NCI-H446 (cell line): ENCODE results near the gene TPM2.

Experiments used
- DNase-seq, 2 experiments: peaks; one replicate each; lab custom pipeline; 2025; lab: John Stamatoyannopoulos, UW

The TPM2 gene

DNA sequence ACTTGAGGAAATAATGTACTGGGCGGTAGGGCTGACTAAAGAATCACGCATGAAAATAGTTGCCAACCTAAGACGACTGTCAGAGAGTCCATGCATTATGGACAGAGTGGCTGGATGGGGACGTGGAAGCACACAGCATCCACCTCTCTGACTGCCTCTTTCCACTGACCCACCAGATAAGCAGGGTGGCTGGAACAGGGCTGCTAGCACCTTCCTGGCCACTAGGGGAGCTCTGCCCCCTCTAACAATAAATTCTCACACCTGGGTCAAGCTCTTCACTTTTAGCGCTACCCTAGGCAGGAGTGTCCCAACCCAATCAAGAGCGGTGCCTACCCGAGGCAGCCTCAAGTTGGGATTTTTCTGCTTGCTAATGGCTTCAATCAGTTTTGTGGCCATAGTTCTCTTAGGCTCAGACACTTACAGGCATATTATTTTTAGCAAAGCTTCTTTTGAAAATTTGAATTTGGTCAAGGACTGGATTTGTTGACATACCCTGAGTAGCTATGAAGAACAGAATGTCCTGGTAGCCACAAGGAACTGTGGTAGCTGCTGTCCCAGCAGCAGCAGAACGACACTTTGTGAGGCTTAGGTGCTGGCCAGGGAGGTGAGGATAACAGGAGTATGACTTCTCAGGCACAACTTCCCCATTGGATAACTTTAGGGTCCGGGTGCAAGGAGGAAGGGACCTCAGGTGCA is 6.9 kb upstream of the TPM2 start:
- DNase-seq, result peak in 1 of 2 experiments; percentile 31

DNA sequence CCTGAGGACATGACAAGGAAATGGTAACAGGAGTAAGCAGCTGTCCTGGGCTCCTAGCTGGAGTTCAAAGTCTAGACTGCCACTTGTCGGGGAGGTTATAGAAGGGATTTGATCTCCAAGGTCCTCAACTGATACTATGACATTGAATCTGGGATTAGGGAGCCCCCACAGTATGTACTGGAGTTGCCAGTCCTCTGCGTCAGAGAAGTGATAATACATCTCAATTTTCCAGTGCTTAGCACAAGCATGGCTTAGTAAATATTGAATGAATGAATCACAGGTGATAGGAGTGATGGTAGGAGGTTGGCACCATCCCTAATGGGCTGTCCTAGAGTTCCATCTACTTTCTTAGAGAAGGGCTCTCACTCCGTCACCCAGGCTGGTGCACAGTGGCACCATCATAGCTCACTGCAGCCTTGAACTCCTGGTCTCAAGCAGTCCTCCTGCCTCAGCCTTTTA is 6.2 kb upstream of the TPM2 start:
- no peak for DNase-seq

DNA sequence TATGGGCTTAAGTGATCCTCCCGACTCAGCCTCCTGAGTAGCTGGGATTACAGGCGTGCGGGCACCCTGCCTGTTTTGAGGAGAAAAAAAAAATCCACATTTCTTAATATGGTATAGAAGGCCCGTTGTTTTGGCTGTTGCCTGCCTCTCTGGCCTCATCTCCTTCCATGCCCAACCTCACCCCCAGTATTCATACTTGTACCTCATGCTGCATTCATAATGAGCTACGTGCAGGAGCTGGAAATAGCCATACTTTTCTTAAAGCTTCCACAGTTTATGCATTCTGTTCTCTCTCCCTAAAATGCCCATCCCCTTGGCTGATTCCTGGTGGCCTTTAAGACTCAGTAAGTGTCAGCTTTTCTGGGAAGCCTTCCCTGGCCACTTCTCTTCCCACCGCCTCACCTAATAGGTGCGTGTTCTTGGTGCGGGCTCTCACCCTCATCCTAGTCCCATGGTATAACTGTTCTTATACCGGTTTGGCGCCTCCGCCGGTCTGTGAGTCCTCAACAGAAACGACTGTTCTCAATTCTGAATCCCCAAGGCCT is 2.1 kb upstream of the TPM2 start:
- DNase-seq, result no peak

DNA sequence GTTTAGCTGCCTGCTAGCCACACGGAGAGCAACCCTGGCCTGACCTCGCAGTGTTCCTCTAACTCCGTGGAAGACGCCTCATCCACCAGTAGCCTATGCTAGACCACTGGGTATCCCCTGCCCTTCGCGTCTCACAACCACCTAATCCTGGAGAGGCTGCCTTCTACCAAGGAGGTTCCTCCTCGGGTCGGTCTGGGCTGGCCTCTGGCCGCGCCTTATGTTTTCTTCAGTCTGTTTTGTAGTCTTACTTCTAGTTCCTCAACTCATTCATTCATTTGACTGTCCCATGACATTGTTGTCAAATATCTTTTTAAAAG is 1.6 kb upstream of the TPM2 start:
- DNase-seq, result no peak

DNA sequence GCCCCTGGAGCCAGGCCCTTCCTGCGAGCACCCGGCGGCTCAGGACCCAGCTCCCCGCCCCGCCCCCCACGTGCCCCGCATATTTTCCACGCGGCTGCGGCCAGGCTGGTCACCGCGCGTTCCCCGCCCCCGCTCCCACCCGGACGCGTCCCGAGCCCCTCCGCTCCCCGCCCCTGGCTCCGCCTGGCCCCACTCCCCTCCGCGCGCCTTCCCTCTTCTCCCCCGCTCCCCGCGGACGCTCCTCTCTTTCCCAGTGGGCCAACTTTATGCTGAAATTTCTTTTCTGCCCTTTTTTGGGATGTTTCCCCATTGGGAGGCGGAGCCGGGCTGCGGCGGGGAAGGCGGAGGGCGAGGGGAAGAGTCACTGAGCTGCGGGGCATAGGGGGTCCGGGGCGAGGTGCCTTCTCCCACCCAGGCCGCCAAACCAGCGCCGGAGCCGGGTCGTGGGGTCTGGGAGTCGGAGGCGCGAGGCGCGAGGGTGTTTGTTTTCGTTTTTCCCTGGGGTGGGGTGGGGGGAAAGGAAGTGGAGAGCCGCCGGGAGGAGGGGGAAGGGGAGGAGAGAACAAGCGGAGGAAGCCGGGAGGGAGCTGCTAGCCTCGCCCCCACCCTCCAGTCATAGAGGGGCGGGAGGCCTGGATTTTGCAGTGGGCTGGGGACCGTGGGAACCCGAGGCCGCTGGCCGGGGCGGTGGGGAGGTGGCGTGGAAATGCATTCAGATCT is 1.0 kb upstream of the TPM2 start:
- peak in 1 of 2 experiments; percentile 40 for DNase-seq

DNA sequence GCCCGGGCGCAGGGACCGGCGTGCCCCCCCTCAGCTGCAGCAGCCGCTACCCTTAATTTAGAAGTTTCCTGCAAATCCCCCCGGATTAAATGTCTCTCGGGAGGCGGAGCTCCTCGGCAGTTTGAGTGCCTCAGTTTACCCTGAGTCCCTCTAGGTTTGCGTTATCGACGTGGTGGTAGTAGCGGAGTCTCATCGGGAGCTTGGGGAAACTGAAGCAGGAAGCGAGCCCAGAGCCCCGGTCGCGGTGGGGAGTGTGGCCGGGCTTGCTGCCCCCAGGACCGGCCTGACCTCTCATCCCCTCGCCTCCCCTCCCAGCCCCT is 529 bp upstream of the TPM2 start:
- no peak for DNase-seq

DNA sequence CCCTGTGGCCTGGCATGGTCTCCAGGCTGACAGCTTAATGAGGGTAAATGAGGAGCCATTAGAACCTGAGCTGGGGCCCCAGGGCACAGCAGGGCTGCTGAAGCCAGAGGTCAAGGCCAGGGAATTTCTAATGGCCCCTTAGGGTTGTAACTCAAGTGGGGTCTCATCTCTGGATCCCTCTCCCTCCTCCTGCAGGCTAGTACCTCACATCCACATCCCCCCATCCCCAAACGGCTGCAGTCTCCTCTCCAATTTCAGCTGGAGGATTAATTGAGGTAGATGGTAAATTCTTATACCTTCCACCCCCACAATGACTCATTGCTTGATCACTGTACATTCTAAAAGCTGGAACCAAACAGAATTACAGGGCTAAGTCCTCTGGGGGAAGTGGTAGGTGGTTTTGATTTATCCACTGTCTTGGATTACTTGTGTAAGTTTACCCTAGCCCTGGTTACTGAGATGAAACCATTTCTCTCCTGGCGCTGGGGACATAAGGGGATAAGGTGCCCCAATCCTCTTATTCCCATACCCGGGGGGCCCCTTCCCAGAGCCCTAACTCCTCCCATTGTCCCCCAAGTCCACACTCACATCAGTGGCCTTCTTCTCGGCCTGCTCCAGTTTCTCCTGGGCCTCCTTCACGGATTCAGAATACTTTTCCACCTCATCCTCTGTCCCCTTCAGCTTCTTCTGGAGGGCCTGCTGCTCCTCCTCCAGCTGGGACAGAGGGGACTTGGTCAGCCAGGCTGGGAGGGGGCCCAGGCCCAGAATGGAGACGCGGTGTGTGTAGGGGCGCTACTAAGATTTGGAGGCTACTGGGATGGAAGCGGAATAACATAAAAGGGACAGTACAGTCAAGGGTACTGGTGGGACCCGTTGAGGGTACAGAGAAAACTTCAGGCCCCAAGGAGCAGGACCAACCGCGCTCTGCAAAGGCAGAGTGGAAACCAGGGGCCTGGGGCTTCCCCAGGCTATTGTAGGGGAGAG is 875 bp downstream of the TPM2 start:
- DNase-seq, result no peak

DNA sequence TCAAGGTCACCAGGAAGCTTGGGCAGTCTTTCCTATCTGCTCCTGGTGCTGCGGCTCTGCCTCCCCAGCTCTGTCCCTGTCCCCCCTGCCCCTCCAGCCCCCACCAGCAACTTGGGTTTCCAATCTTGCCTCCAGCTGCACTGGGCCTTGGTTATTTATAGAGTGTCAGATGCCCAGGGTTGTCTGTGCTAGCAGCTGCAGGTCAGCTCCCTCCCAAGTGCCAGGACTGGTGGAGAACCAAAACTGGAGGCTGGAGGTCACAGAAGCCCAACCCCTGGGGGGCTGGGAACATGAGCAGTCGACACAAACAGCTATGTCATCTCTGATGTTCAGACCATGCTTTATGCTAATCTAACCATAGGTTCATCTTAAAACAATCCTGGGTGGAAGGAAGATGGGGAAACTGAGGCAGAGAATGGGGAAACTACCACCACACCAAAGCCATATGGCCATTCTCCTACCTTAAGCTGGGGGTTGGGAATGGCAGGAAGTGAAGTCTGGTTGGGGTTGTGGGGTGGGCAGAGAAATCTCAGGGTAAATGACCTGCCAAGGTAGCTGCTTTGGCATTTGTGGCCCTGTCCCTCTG is 1.7 kb downstream of the TPM2 start:
- no peak for DNase-seq

DNA sequence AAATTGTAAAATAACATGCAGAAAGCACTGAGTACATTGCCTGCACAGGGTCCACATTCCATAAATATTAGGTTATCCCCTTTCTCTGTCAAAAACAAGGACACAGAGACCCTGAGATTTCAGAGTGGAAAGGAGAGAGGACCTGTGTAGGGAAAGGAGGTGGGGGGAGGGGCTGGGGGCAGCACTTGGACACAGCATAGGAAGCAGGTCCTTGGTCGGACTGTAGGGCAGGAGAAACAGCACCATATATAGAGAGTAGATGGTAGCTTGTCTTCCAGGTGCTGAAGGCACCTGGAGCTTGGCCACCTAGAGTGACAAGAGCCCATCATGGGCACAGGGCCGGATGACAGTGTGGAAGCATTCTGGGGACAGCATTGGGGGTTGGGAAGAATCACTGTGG is 2.4 kb downstream of the TPM2 start:
- DNase-seq, result no peak

DNA sequence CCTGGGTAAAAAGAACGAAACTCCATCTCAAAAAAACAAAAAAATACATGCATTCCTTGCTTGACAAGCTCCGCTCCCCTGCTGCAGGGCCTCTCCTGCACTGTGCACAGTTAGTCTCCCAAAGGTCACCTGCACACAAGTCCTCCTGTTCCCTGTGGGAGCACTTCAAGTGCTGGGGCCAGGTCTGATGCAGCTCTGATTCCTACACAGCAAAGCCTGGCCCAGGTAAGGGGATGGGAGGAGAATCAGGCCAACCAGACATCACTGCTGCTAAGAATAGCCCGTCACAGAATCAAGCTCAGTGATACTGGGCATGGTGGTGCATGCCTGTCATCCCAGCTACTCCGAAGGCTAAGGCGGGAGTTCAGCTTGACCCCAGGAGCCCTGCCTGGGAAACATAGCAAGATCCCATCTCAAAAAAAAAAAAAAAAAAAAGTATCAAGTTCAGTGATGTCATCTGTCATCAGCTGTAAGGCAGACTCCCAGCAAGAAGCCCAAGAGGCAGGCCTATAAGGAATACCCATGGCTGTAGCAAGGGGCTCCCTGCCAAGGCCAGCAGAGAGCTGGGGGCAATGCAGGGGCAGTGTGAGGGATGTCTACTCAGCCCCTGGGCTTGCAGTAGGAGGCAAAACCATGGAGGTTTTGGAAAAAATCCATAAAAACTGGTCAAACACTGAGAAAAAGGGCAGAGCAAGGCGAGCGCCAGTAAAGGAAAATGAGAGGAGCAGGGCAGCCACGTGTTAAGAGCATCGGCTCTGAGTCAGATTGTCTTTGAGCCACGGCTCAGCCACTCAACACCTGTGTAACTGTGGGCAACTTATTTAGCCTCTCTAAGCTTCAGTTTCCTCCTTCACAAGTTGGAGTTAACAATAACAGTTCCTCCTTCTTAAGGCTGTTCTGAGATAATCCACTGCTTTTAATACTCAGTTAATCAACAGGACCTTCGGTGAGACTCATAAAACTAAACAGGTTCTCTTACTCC is 3.2 kb downstream of the TPM2 start:
- DNase-seq, result no peak

DNA sequence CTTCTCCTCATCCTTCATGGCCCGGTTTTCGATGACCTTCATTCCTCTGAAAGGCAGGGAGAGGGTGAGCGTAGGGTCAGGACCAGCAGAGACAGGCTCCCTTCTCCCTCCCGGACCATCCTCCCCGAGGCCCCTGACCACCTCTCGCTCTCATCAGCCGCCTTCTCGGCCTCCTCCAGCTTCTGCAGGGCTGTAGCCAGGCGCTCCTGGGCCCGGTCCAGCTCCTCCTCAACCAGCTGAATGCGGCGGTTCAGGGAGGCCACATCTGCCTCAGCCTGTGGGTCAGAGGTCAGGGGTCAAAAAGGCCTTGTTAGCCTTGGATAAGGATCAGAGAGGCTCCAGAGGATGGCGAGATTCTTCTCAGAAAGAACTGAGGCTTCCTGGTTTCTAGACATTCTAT is 4.2 kb downstream of the TPM2 start:
- no peak for DNase-seq

DNA sequence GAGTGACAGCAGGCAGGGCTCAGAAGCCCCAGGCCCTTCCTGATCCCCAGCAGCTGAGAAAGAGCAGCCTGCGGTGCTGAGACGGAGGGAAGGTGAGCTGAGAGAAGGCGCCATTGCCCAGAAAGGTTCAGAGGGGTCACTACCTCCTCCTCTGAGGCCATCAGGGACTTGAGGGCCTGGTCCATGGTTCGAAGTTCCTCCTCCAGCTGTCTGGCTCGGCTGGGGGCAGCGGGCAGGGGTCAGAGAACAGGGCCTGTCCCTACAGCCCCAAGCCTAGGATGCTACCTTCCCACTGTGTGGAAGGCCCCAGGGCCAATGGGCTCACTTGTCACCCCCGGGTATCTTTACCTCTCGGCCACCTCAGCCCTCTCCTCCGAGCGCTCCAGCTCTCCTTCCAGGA is 4.8 kb downstream of the TPM2 start:
- no peak for DNase-seq

DNA sequence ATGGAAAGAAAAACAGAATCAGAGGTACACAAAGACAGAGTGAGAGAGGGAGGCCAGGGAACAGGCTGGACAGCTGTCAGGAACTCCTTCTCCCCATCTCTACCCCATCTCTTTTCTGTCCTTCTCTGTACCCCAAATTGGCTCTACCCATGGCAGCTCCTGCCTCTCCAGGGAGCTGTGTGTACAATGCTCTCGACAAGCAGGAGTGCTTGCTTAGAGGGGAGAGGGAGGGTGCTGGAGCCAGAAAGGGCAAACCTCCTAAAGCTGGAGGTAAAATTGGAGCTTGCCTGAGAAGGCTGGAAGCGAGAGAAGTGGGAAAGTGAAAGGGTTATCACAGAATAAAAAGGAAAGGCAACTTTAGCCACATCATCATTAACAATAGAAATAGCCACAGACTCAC is 6.4 kb downstream of the TPM2 start:
- DNase-seq, result no peak

DNA sequence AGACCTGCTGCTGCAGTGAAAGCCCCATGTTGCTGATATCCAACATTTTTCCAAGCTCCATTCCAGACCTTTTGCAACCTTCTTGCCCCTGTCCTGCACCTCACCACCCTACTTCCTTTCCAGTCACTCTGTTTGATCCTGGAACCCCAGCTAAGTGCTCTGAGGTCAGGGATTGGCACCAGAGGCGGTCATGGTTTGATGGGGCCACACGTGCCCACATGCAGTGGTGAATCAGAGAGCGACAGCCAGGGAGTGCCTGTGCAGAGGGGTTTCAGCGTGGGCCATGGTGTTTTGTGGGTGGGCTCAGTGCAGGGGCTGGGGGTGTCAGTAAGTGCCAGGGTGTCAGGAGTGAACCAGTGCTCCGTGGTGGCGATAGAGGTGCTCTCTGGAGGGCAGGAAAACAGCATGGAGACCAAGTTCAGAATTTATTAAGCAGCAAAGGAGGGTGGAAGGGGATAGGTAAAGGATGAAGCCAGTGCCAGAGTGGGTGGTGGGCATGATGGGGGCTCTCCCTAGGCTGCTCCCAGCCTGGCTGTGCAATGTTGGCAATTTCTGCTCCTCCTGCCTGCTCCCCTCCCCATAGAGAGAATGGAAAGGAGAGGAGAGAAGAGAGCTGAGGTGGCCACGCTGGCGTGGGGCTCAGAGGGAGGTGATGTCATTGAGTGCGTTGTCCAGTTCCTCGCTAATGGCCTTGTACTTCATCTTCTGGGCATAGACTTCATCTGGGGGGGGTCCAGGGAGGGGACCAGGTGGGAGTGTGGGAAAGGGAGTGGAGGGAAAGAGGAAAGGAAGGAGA is 7.0 kb downstream of the TPM2 start:
- DNase-seq, result no peak

DNA sequence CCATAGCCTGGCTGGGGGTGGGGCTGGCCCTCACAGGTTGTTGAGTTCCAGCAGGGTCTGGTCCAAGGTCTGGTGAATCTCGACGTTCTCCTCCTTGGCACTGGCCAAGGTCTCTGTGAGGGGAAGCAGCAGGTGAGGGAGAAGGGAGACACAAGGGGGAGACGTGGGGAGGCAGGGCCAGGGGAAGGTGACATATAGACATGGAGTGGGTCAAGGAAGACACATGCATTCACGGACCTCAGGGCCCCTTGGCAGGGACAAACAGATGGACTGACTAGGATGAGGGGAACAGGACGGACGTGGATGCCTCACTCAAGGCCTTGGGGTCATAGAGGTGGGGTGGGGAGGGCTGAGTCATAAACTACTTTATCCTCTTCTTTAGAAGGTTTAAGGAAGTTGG is 7.7 kb downstream of the TPM2 start:
- no peak for DNase-seq

DNA sequence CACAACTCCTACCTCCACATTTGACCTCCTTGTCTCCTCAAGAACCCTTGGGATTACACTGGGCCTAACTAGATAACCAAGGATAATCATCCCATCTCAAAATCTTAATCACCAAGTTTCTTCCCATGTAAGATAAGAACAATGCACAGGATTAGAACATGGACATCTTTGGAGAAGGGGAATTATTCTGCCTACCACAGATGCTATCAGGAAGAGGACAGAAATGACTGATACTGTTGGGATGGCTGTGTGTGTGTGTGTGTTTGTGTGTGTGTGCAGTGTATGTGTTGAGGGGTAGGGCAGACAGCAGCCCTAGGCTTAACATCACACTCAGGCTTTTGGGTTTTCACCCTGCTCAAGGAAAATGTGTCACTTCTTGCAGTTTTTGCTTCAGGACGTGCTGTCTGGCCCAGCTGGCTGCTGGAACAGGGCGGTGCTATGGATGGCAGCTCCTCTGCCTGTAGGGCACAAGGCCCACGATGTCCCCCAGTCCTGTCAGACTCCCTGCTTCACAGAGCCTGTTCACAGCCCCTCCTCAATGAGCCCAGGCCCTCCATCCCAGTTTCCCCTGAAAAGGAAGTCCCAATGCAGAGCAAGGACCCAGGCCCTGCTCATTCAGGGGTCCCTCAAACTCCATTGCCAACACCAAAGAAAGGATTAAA is 8.3 kb downstream of the TPM2 start:
- DNase-seq, result no peak

DNA sequence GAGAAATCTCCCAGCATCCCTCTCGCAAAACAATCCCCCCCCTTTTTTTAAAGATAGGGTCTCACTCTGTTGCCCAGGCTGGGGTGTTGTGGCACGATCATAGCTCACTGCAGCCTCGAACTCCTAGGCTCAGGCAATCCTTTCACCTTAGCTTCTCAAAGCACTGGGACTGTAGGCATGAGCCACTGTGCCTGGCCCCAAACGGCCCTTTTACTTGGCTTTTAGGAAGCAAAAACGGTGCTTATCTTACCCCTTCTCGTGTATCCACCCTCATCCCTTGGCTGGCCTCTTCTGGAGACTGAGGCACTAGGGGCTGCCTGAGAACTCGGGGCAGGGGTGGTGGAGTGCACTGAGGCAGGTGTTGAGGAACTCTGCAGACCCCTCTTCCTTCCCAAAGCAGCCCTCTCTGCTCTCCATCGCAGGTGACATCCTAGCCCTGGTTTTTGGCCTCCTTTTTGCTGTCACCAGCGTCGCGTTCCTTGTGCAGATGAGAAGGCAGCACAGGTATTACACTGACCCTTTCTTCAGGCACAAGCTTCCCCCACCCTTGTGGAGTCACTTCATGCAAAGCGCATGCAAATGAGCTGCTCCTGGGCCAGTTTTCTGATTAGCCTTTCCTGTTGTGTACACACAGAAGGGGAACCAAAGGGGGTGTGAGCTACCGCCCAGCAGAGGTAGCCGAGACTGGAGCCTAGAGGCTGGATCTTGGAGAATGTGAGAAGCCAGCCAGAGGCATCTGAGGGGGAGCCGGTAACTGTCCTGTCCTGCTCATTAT is 9.2 kb downstream of the TPM2 start:
- DNase-seq, result no peak

DNA sequence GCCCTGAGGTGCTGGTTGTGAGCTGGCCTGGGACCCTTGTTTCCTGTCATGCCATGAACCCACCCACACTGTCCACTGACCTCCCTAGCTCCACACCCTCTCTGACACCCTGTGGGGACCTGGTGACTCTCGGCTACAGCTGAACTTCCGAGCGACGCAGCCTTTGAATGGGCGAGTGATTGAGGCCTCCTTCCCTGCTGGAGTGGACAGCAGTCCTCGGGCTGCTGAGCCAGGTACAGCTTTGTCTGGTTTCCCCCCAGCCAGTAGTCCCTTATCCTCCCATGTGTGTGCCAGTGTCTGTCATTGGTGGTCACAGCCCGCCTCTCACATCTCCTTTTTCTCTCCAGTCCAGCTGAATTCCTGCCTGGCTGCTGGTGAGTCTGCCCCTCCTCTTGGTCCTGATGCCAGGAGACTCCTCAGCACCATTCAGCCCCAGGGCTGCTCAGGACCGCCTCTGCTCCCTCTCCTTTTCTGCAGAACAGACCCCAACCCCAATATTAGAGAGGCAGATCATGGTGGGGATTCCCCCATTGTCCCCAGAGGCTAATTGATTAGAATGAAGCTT is 9.9 kb downstream of the TPM2 start:
- no peak for DNase-seq

DNA sequence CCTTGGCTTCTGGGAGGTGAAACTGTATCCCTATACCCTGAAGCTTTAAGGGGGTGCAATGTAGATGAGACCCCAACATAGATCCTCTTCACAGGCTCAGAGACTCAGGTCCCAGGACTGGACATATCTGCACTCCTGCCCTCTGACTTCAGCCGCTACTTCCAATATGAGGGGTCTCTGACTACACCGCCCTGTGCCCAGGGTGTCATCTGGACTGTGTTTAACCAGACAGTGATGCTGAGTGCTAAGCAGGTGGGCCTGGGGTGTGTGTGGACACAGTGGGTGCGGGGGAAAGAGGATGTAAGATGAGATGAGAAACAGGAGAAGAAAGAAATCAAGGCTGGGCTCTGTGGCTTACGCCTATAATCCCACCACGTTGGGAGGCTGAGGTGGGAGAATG is 10.6 kb downstream of the TPM2 start:
- no peak for DNase-seq
